22Rv1 (cell line): ENCODE results near the gene N4BP2.

Experiments used
- H3K27ac ChIP-seq: fragments of 450-650 bp; 2 replicates; pipeline ENCODE4 v1.5.1; 2017
- ZFX ChIP-seq: fragments of 450-650 bp; IDR thresholded peaks from 2 replicates; pipeline ENCODE4 v1.6.1; 2017; ENCODE audit warnings: antibody characterized with exemption, borderline replicate concordance
- TF ChIP-seq, protein P1 (sequence below): fragments of 450-650 bp; IDR thresholded peaks from 2 replicates; pipeline ENCODE4 v1.5.1; 2017; ENCODE audit warnings: mild to moderate bottlenecking

N4BP2 gene

DNA sequence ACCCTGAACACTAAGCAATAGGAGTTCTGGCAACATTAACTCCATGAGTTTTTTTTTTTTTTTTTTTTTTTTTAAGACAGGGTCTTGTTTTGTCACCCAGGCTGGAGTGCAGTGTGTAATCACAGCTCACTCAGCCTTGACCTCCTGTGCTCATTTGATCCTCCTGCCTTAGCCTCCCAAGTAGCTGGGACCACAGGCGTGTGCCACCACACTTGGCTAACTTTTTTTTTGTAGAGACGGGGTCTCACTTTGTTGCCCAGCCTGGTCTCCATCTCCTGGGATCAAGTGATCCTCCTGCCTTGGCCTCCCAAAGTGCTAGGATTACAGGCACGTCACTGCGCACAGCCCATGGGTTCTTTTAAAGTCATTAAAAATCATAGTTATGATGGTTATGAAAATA, 145.2 kb downstream of the N4BP2 start:
- TF ChIP-seq, protein P1, sequence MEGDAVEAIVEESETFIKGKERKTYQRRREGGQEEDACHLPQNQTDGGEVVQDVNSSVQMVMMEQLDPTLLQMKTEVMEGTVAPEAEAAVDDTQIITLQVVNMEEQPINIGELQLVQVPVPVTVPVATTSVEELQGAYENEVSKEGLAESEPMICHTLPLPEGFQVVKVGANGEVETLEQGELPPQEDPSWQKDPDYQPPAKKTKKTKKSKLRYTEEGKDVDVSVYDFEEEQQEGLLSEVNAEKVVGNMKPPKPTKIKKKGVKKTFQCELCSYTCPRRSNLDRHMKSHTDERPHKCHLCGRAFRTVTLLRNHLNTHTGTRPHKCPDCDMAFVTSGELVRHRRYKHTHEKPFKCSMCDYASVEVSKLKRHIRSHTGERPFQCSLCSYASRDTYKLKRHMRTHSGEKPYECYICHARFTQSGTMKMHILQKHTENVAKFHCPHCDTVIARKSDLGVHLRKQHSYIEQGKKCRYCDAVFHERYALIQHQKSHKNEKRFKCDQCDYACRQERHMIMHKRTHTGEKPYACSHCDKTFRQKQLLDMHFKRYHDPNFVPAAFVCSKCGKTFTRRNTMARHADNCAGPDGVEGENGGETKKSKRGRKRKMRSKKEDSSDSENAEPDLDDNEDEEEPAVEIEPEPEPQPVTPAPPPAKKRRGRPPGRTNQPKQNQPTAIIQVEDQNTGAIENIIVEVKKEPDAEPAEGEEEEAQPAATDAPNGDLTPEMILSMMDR = no peak
- no peak for TF ChIP-seq ZFX
- no peak overlapping the region for H3K27ac ChIP-seq

- no peak overlapping the region for H3K27ac ChIP-seq
- TF ChIP-seq, protein P1 = no peak
- TF ChIP-seq ZFX = no peak
Observed at GRCh38 chr4:40202474-40202873, 145.8 kb downstream of the N4BP2 start.

DNA sequence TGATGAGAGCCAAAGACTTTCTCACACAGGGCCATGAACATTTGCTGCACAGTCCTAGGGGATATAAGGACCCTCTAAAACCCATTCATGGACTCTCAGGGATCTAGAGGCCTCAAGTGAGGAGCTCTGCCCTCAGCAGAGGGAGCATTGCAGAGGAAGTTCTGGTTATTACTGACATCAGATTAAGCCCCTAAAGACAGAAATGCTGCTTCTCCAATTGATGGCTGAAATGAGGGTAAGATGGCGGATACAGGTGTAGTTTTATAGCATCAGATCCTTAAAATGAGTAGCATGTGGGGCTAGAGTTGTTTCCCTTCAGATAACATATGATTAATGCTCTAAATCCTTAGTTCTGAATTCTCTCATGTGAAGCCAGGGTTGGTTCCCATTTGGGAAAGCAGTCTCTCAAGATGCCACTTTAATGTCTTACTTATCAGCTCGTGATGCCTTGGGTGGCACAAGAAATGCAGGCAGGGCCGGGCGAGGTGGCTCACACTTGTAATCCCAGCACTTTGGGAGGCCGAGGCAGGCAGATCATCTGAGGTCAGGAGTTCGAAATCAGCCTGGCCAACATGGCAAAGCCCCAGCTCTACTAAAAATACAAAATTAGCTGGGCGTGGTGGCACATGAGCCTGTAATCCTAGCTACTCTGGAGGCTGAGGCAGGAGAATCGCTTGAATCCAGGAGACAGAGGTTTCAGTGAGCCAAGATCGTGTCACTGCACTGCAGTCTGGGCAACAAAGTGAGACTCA, 148.0 kb downstream of the N4BP2 start:
- no peak overlapping the region for H3K27ac ChIP-seq
- TF ChIP-seq, protein P1 = no peak
- TF ChIP-seq ZFX = no peak

- no peak for TF ChIP-seq ZFX
- TF ChIP-seq, protein P1 = no peak
- no peak overlapping the region for H3K27ac ChIP-seq
Observed at GRCh38 chr4:40205259-40206198, 148.9 kb downstream of the N4BP2 start.

DNA sequence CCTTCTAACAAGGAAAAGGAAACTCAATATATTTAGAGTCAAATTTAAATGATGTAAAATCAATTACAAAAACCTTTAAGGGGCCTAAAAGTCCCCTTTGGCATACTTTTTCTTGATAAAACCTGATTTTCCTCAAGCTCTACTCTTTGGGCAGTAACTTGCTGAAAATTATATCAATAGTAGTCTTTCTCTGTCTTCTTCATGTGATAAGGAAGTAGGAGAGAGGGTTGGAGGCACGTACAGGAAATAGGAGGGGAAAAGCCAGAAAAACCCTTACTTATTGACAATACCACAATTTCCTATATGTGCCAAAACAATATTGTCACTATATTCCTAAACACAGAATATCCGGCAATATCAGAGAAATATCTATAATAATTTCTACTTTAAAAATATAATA, 149.8 kb downstream of the N4BP2 start:
- H3K27ac ChIP-seq = no peak overlapping the region
- TF ChIP-seq ZFX = no peak
- TF ChIP-seq, protein P1 = no peak
